HepG2 (cell line): ENCODE data around the gene PRSS36. TPM values are rescaled to one million over a fixed set of nuclear protein-coding genes. Genes with fewer than 3 reads are reported as not detected.

Experiments
- E2F1 ChIP-seq: sonication (generic); formaldehyde crosslinking; IDR thresholded peaks from 2 replicates; pipeline ENCODE4 v1.5.0; 2020; ENCODE audit warnings: missing genetic modification reagents
- ERF ChIP-seq: IDR thresholded peaks from 2 replicates; pipeline ENCODE4 v1.6.1; 2018; ENCODE audit warnings: missing biosample characterization, missing genetic modification reagents
- ETV5 ChIP-seq: IDR thresholded peaks from 2 replicates; pipeline ENCODE4 v1.6.1; 2018; ENCODE audit warnings: missing biosample characterization, missing genetic modification reagents, inconsistent platforms, borderline replicate concordance
- FOXP4 ChIP-seq: sonication (generic); formaldehyde crosslinking; IDR thresholded peaks from 2 replicates; pipeline ENCODE4 v1.4.0; 2020; ENCODE audit warnings: missing genetic modification reagents
- HNF1B ChIP-seq: sonication (generic); formaldehyde crosslinking; IDR thresholded peaks from 2 replicates; pipeline ENCODE4 v1.5.1; 2020; ENCODE audit warnings: mild to moderate bottlenecking, moderate library complexity, missing genetic modification reagents
- IKZF1 ChIP-seq: fragments of 450-650 bp; IDR thresholded peaks from 2 replicates; pipeline ENCODE4 v1.7.1; 2016
- KAT8 ChIP-seq: IDR thresholded peaks from 2 replicates; pipeline ENCODE4 v1.6.1; 2016; ENCODE audit warnings: missing genetic modification reagents, missing compliant biosample characterization
- PAWR ChIP-seq: sonication (generic); formaldehyde crosslinking; IDR thresholded peaks from 2 replicates; pipeline ENCODE4 v1.4.0; 2020; ENCODE audit warnings: missing genetic modification reagents, mild to moderate bottlenecking, borderline replicate concordance
- SP140L ChIP-seq: sonication (generic); formaldehyde crosslinking; IDR thresholded peaks from 2 replicates; pipeline ENCODE4 v1.4.0; 2020; ENCODE audit warnings: missing genetic modification reagents, borderline replicate concordance
- TFAP4 ChIP-seq: sonication (generic); IDR thresholded peaks from 2 replicates; pipeline ENCODE4 v1.6.1; 2016; ENCODE audit warnings: low read depth, borderline replicate concordance
- ZBTB25 ChIP-seq: IDR thresholded peaks from 2 replicates; pipeline ENCODE4 v1.6.1; 2018; ENCODE audit warnings: missing genetic modification reagents
- ZBTB44 ChIP-seq: sonication (generic); formaldehyde crosslinking; IDR thresholded peaks from 2 replicates; pipeline ENCODE4 v1.4.0; 2020; ENCODE audit warnings: missing genetic modification reagents
- ZNF276 ChIP-seq: sonication (generic); formaldehyde crosslinking; IDR thresholded peaks from 2 replicates; pipeline ENCODE4 v1.4.0; 2020; ENCODE audit warnings: mild to moderate bottlenecking, low read depth, missing genetic modification reagents
- ZNF546 ChIP-seq: sonication (generic); formaldehyde crosslinking; conservative IDR thresholded peaks from 2 replicates; pipeline ENCODE4 v1.8.1; 2023; ENCODE audit warnings: mild to moderate bottlenecking, missing genetic modification reagents
- ZNF703 ChIP-seq: sonication (generic); formaldehyde crosslinking; IDR thresholded peaks from 2 replicates; pipeline ENCODE4 v1.5.1; 2020; ENCODE audit warnings: missing genetic modification reagents, mild to moderate bottlenecking, moderate library complexity, borderline replicate concordance
- polyA plus RNA-seq, 8 experiments: library from polyadenylated mRNA; depleted of rRNA in 3 of 8; stranded (reverse) in 7 of 8; unstranded in 1 of 8; fragments of >200 nt; fragmentation: Illumina TruSeq in 4 of 8; extraction: Trizol in 4 of 8; gene quantifications; 2 replicates each; pipeline versions ENCODE4 v1.2.1 to v1.2.3, GENCODE V29; 2011 to 2016; ENCODE audit warnings: low read depth in 4 of 8, missing spikeins in 1 of 8, mixed read lengths in 1 of 8; ENCODE audit not compliant: insufficient read depth in 1 of 8
- total RNA-seq, 5 experiments: library from RNA; depleted of rRNA; stranded (reverse); fragments of >200 nt; fragmentation: Illumina TruSeq; extraction: Trizol; gene quantifications; 2 replicates each; pipeline ENCODE4 v1.2.3, GENCODE V29; 2016; ENCODE audit warnings: low read depth in 1 of 5

Gene PRSS36
- total and polyA plus RNA-seq, 2 of the 13 experiments (the other 11 are each of a cell fraction or from before 2014, with no cell fraction given) = 1.5 to 2.1 TPM

GRCh38 chr16:31142109-31143010, 7.5 kb downstream of the PRSS36 start (continued):
- TF ChIP-seq IKZF1 (no peak), ETV5 (CRISPR knock-in tag) (peak; percentile 69; the same call in 1 of the 2 replicates), ZBTB25 (CRISPR knock-in tag) (peak; percentile 45; the same call in 1 of the 2 replicates), ZNF276 (CRISPR knock-in tag) (no peak), TFAP4 (peak; percentile 80; the same call in 1 of the 2 replicates), HNF1B (peak; percentile 96), PAWR (CRISPR knock-in tag) (no peak), ZNF546 (CRISPR knock-in tag) (peak; percentile 65; the same call in 1 of the 2 replicates), ERF (CRISPR knock-in tag) (peak; percentile 97), E2F1 (CRISPR knock-in tag) (no peak; the same call in 1 of the 2 replicates), KAT8 (peak; percentile 89), ZBTB44 (peak; percentile 73; the same call in 1 of the 2 replicates), SP140L (peak; percentile 28; the same call in 1 of the 2 replicates), FOXP4 (CRISPR knock-in tag) (peak; percentile 38; the same call in 1 of the 2 replicates), ZNF703 (CRISPR knock-in tag) (no peak)
